ENCODE results near the gene B3GAT1.

DNA sequence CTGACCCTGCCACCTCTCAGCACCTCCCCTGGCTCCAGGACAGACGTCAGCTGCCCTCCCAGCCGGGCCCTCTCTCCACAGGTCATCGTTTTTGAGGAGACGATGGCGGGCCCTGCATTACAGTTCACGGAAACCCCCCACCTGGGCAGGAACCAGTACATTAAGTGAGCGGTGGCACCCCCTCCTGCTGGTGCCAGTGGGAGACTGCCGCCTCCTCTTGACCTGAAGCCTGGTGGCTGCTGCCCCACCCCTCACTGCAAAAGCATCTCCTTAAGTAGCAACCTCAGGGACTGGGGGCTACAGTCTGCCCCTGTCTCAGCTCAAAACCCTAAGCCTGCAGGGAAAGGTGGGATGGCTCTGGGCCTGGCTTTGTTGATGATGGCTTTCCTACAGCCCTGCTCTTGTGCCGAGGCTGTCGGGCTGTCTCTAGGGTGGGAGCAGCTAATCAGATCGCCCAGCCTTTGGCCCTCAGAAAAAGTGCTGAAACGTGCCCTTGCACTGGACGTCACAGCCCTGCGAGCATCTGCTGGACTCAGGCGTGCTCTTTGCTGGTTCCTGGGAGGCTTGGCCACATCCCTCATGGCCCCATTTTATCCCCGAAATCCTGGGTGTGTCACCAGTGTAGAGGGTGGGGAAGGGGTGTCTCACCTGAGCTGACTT lies 37.0 kb downstream of the B3GAT1 start:
- TF ChIP-seq, protein P1, sequence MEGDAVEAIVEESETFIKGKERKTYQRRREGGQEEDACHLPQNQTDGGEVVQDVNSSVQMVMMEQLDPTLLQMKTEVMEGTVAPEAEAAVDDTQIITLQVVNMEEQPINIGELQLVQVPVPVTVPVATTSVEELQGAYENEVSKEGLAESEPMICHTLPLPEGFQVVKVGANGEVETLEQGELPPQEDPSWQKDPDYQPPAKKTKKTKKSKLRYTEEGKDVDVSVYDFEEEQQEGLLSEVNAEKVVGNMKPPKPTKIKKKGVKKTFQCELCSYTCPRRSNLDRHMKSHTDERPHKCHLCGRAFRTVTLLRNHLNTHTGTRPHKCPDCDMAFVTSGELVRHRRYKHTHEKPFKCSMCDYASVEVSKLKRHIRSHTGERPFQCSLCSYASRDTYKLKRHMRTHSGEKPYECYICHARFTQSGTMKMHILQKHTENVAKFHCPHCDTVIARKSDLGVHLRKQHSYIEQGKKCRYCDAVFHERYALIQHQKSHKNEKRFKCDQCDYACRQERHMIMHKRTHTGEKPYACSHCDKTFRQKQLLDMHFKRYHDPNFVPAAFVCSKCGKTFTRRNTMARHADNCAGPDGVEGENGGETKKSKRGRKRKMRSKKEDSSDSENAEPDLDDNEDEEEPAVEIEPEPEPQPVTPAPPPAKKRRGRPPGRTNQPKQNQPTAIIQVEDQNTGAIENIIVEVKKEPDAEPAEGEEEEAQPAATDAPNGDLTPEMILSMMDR (IDR thresholded peaks at IDR 0.05): no peak
- TF ChIP-seq POLR2A (IDR thresholded peaks at IDR 0.05): no peak
- no peak for TF ChIP-seq EP300 (IDR thresholded peaks at IDR 0.05)
